A673 (cell line): ENCODE data around the gene SND1.

Experiments used
- CTCF ChIP-seq: fragments of 300-800, 200-600 bp; sonication (generic); conservative IDR thresholded peaks from 2 replicates; pipeline ENCODE4 v1.5.1; 2017; ENCODE audit warnings: low read depth, mild to moderate bottlenecking, antibody characterized with exemption, low read length, moderate library complexity, mixed read lengths
- EZH2 ChIP-seq: fragments of 200-600 bp; sonication (generic); IDR thresholded peaks from 2 replicates; pipeline ENCODE4 v1.6.1; 2017; ENCODE audit warnings: borderline replicate concordance, low read depth, mild to moderate bottlenecking, mixed read lengths, antibody characterized with exemption, low read length; ENCODE audit not compliant: poor library complexity, severe bottlenecking

- no peak for TF ChIP-seq CTCF
- TF ChIP-seq EZH2 = no peak
Measured at GRCh38 chr7:127914693-127915092, 262.7 kb downstream of the SND1 start.
